GM12874 (cell line): ENCODE measurements around the gene PTGES.

Source experiments
- CTCF ChIP-seq: IDR thresholded peaks from 2 replicates; pipeline ENCODE4 v1.5.1; 2011; ENCODE audit warnings: low read depth, mild to moderate bottlenecking, control low read depth, low read length, moderate library complexity; ENCODE audit not compliant: insufficient read depth

PTGES gene

GRCh38 chr9:129696944-129697655, 55.7 kb downstream of the PTGES start:
- no peak for TF ChIP-seq CTCF

- TF ChIP-seq CTCF: no peak
These were observed 57.0 kb downstream of the PTGES start for GRCh38 chr9:129695870-129696269.

DNA sequence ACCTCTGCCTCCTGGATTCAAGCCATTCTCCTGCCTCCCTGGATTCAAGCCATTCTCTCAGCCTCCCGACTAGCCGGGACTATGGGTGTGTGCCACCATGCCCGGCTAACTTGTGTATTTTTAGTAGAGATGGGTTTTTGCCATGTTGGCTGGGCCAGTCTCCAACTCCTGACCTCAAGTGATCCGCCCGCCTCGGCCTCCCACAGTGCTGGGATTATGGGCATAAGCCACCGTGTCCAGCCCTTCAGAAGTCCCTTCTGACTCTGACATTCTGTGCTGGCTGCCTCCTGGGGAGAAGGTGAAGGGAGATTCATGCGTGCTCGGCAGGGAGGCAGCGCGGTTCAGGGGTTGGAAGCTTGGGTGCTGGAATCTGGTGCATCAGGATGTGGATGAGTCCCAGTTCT, 58.6 kb downstream of the PTGES start:
- TF ChIP-seq CTCF: no peak

- TF ChIP-seq CTCF: no peak
These were observed 59.1 kb downstream of the PTGES start for GRCh38 chr9:129693741-129694140.

DNA sequence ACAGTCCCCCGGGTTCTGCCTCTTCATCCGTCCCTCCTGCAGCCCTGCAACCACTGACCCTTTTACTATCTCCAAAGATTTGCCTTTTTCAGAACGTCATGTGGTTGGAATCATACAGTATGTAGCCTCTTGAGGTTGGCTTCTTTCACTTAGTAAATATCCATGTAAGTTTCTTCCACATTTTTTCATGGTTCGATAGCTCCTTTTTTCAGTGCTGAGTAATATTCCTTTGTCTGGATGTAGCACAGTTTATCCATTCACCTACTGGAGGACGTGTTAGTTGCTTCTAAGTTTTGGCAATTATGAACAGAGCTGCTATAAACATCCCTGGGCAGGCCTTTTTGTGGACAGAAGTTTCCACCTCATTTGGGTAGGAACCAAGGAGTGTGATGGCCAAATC, 60.3 kb downstream of the PTGES start:
- no peak for TF ChIP-seq CTCF
